Islet precursor cell (in vitro differentiated cells): ENCODE measurements around the gene C20orf204.
A peak's percentile ranks its signal among the peaks of the same experiment; 100 is the strongest.

Source experiments
- DNase-seq: peaks from one replicate; pipeline ENCODE4 v3.0.0-alpha.2; 2018

The C20orf204 gene

GRCh38 chr20:64042054-64042781 is 6.2 kb downstream of the C20orf204 start:
- DNase-seq = no peak

DNA sequence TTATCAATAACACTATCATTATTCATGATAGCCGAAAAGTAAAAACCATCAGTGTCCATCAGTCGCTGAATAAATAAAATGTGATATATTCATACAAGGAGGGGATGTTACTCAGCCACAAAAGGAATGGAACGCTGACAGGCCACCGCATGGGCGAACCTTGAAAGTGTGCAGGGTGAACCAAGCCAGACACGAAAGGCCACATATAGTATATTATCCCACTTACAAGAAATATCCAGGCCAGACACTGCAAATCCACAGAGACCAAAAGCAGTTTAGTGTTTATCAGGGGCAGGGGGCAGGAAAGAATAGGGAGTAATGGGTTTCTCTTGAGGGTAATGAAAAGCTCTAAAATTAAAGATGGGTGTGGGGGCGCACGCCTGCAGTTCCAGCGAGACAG is 7.8 kb downstream of the C20orf204 start:
- no peak for DNase-seq

DNA sequence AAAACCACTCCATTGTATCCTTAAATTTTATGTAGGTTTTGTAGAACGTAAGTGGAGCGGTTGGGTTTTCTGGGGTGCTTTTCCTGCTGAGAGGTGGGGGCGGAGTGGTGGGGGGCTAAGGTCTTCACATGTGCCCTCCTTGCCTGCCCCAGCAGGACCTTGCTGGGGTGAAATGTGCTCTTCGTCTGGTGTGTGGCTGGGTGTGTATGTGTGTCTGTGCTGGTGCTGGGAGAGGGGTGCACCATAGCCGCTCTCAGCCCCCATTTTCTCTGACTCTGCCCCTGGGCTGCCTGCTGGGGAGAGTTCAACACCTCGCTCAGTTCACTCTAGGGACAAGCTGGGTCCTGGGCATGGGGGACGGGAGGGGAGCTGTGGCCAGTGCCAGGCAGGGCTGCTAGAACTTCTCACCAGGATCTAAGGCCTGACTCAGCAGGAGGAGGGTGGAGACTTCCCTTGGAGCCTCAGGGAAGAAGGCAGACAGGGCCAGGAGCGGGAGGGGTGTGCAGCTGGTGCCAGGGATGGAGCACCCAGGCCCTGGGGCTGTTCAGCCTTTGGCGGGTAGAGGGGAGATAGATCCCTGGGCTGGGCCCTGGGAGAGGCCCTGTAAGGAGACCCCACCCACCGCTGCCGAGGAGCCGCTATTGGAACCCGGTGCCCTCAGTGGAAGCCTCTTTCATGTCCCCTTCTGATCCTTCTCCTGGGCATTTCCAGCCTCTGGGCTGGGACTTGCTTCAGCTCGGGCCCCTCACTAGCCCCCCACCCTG is 8.7 kb downstream of the C20orf204 start:
- peak; percentile 81 for DNase-seq

DNA sequence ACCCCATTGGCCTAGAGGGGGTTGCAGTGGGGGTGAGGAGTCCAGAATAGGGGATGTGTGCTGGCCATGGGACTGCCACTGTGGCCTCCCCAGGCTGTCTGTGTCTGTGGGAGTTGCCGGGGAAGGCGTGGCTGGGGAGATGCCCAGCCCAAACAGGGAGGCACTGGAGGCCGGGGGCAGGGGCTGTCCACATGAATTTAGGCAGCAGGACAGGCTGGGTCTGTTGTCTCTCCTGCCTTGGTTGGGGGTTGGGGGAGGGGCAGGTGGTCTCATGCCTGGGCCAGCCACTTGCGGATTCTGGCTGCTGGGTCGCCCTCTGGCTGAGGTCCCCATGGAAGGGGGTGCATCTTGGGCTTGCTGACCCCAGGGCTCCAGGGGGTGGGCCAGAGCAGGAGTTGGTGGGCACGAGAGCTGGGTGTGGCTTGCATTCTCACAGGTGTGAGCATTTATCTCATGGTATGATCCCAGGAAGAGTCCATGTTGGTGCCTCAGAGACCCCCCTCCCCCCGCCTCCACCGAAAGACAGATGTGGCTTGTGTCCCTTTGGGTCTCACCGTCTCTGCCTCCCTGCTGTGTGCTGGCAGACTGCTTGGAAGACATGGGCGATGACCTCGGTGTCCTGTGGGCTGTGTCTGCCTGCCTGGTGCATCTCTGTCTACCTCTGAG is 9.5 kb downstream of the C20orf204 start:
- DNase-seq = no peak

DNA sequence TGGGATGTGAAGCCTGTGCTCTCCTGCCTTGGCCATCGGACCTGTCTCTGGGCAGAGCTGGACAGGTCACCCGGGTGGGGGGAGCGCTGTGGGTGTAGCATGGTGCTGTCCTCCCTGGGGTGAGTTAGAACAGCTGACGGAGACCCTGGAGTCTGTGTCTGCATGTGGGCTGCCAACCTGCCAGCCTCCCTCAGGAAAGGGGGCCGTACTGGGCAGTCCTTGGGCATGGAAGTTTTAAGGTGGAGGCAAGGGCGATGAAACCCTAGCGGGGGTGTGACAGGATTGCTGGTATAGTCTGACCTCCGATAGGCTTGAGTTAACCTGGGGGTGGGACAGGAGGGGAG is 11.0 kb downstream of the C20orf204 start:
- no peak for DNase-seq

GRCh38 chr20:64047968-64048401 is 12.0 kb downstream of the C20orf204 start:
- no peak for DNase-seq

GRCh38 chr20:64048402-64049044 is 12.5 kb downstream of the C20orf204 start:
- DNase-seq = no peak

DNA sequence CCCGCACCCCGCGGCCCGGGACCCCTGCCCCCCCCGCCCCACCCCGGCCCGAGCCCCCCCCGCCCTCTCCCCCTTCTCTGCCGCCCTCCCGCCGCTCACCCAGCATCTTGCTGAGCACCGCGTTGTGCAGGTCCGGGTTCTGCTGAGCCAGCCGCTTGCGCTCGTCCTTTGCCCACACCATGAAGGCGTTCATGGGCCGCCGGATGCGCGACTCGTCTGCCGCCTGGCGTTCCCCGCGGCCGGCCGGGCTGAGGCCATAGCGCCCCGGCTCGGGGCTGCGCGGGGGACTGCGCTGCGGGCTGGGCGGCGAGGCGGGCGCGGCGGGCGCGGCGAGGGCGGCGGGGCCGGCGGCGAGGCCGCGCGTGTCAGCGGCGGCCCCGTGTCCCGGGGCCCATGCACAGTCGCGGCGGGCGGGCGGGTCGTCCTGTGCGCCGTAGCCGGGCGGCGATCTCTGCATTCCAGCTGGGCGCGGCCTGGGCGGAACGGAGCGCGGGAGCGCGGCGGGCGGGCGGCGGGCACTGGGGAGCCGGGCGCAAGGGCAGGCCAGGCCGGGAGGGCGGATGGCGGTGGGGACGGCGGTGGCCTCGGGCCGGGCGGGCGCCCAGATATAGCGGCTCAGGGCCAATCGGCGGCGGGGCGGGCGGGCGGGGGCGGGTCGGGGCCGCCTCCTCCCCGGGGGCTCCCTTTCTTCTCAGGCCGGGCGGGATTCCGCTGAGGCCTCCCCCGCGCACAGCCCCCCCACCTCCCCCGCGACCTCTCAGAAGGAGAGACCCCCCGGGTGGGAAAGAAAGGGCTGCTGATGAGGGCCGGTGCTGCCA is 13.3 kb downstream of the C20orf204 start, which contains the start of gene SOX18:
TSS of gene SOX18 (minus strand) at position 580 of the 818 bp plus-strand sequence. CDS start at position 457, 123 bp downstream.
- no peak for DNase-seq

DNA sequence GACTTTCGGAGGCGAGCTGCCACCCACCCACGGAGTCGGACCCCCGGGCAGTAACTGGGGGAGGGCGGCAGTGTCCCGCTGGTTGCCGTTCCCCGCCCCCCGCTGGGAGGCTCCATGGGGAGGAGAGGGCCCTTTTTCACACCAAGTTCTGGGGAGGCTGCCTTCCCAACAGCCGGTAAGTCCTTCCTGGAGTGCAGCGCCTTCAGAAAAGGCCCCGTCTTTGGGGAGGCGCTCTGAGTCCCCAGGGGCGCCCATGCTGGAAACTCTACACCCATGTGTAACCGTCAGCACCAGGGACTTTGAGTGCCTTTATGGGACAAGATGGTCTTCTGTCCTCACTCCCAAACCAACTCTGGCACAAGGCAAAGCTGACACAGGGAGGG is 13.9 kb downstream of the C20orf204 start:
- no peak for DNase-seq

GRCh38 chr20:64050261-64051032 is 14.5 kb downstream of the C20orf204 start:
- no peak for DNase-seq

DNA sequence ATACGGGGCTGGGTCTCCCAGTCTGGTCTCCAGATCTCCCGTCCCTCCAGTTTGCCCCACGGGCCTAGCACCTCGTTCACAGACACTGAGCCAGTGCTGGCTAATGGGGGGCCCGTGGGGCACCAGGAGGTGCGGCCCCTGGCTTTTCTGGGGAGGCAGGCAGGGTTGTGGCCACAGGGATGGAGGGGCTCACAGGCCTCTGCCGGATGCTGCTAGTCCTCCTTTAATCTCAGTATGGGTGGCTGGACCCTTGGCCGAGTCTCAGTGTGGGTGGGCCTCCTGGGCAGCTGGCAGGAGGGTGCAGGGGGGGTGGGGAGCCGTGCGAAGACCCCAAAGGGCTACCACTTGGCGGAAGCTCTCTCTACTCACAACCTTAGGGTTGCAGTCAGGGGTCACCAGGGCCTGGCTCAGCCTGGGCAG is 15.1 kb downstream of the C20orf204 start:
- no peak for DNase-seq

- DNase-seq = no peak
Measured at GRCh38 chr20:64051561-64052325, 15.8 kb downstream of the C20orf204 start.

DNA sequence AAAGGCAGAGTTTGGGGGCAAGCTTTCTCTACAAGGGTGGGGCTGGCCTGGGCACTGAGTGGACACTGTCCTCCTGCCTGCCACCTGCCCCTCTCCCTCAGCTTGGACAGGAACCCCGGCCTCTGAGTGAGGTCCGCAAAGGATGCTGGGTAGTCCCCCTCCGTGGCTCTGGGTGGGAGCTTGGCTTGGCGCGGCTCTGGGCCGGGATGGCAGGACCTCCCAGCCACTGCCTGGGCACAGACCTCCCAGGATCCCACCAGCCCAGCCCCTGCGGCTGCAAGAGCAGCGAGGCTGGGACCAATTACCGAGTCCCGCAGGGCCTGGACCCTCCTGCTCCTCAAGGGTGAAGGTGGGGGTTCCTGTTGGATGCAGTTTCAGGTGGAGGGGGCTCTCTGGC is 16.3 kb downstream of the C20orf204 start:
- no peak for DNase-seq

DNA sequence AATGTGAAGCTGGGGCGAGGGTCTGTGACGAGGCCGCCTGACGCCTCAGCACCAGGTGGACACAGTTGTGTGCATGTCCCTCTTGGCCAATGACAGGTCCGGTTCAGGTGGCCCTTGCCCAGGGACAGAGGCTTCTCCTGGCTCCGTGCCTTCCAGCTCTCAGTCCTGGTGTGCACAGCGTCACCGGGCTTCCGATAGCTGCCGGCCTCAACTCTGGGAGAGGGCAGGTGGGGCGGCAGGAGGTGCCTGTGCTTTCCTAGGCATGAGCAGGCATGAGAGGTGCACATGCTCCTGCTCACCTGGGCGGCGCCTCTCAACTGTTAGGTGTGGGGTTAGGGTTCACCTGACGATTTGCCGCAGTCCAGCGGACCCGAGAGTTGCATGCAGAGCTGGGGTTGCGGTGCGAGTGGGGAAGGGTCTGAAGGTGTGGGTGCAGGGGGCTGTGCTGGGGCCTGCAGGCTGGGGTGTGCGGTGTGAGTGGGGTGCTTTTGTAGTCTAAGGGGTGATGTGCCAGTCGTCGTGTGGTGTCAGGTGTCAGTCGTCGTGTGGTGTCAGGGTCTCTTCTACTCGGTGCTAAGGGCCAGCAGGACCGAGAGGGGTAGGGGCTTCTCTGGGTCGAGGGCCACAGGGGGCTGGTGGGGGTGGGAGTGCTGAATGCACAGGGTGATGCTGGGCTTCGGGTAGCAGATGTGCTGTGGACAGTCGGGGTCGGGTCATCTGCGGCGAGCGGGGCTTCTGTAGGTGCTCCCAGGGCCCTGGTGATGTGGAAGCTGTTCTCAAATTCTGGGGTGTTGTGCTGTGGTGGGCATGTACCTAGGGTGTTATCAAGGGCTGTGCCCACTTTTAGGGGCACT is 17.2 kb downstream of the C20orf204 start:
- no peak for DNase-seq

DNA sequence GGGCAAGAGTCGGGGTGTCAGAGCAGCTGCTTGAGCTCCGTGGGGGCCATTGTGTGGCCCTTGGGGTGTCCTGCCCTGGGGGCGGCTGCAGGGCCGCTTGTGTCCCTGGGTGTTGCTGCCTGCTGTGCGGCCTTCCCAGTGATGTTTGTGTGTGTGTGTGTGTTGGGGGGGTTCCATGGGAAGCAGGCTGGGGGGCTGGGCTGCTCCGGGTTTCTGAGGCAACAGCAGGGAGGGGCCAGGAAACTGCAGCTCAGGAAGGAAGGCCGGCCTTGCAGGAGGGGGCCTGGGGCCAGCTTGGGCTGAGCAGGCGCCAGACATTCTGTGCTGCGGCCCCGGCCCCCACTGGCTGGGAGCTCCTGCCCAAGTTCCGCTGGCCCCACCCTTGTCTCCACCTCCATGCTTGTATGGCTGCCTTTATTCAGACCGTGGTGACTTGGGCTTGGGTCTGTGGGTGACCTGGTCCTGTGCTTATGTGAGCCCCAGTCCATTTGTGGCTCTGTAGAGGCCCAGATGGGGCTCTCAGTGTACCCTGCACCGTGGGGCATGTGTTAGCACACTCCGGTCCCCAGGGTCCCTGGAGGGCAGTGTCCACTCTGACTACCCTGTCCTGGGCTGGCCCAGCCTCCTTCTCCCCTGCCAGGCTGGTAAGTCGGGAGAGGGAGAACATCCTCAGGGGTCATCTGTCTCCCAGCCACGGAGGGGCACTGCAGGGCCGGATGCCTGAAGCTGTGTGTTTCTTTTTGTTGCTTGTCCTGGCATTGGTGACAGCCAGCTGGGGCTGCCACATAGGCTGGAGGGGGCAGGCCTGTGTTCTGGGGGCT is 18.1 kb downstream of the C20orf204 start:
- DNase-seq = peak; percentile 87

DNA sequence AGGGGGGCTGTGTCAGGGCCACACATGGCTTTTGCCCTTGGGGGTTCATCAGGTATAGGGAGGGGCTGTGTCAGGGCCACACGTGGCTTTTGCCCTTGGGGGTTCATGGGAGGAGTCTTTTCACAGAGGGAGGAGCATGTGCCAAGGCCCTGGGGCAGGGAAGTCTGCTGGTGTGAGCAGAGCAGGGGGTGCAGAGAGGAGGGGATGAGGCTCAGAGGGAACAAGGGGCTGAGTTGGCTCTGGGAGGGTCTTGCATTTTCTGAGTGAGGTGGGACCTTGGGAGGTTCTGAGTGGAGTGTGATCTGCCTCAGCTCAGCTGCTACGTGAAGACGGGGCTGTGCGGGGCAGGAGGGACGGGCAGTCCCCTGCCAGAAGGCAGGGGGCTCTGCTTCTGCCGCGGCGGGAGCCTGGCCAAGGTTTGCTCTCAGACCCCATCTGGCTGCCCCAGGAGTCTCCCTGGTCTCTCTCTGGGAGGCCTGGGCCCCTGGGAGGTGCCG is 19.5 kb downstream of the C20orf204 start:
- DNase-seq = no peak

DNA sequence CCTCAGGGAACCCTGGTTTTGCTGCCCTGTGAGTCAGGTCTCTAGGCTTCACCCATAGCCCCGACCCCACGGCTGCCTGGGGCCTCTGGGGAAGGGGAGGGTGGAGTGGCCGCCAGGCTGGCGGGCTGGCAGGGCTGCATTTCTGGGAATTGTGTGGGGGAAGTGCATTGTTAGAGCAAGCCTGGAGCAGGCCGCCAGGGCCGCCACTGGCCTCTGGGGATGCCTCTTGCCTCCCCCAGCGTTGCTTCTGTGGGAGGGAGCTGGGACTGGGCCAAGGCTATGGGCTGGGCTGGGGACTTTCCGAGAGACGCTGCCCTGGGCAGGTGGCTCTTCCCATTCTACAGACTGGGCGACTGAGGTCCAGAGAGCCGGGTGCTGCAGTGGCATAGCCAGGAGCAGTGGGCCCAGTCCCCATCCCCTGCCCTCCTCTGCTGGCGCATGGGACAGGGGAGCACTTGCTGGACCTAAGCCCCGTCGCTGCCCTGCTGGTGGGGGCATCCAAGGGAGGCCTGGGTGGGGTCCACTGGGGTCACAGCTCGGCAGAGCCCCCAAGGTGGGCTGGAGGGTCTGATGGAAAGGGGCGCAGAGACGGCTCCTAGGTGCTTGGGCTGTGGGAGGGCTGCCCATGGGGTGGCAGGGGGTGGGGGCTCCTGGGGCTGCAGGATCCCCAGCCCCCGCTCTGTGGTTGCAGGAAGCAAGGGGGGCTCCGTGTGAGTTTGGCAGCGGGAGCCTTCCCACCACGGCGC is 20.1 kb downstream of the C20orf204 start:
- DNase-seq = peak; percentile 80

- no peak for DNase-seq
Measured at GRCh38 chr20:64056639-64056888, 20.6 kb downstream of the C20orf204 start.
